ENCODE results near the gene LAMC3.

Gene LAMC3

DNA sequence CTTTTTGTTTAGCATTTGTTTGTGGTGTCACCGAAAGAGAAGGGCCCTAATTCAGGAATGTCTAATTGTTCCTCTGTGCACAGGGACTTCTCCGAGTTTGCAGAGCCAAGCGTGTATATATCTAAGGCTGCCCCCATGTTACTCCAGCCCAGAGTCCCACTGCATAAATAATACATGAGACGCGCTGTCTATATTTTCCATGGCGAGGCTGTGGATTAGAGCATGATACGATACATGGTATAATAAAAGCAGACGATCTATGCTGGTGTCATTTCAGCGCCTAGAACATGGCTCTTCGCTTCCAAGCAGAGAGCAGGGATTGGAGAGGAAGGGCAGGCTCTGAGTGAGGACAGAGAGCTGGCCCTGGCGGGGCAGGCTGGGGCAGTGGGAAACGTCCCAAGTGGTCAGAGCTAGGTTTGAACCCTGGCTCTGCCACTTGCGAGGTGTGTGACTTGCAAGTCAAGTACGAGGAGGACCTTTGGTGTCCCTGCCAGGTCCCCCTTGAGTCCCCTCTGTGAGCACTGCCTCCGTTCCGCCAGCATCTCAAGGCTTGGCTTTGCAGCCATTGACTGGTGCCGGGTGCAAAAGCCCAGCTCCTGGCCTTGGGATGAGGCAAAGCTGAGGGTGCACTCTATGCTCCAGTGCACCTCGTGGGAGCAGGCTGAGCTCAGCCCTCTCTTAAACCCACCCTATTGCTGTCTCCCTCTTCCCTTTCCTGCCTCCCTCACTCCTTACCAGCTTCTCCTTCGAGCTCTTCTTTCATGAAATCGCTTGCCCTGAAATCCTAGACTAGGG, 29.2 kb upstream of the LAMC3 start:
- DNase-seq (ENCODE audit: low spot score), result no peak

GRCh38 chr9:130980526-130980925, 28.4 kb upstream of the LAMC3 start:
- no peak for DNase-seq (ENCODE audit: low spot score)

GRCh38 chr9:130981002-130981755, 27.8 kb upstream of the LAMC3 start:
- no peak for DNase-seq (ENCODE audit: low spot score)

GRCh38 chr9:130981756-130982137, 27.2 kb upstream of the LAMC3 start:
- DNase-seq (ENCODE audit: low spot score), result no peak

GRCh38 chr9:130982636-130983358, 26.2 kb upstream of the LAMC3 start:
- DNase-seq (ENCODE audit: low spot score), result no peak

GRCh38 chr9:130983359-130983670, 25.7 kb upstream of the LAMC3 start:
- DNase-seq (ENCODE audit: low spot score), result no peak

DNA sequence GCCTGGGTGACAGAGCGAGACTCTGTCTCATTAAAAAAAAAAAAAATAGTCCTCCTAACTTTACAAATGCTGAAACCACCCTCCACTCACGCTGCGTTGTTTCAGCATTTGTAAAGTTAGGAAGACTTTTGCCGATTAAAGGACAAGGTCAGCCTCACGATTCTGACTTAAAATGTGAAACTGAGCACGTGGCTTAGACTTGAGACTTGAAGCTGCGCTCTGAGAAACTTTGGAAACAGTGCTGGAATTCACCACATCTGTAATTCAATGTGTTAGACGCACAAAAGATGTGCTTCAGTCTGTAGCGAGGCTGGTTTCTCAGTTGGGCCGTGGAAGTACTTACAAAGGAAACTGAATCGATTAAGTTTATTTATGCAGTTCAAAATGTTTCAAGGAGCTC, 25.0 kb upstream of the LAMC3 start:
- no peak for DNase-seq (ENCODE audit: low spot score)

GRCh38 chr9:130984521-130984920, 24.5 kb upstream of the LAMC3 start:
- DNase-seq (ENCODE audit: low spot score), result no peak

DNA sequence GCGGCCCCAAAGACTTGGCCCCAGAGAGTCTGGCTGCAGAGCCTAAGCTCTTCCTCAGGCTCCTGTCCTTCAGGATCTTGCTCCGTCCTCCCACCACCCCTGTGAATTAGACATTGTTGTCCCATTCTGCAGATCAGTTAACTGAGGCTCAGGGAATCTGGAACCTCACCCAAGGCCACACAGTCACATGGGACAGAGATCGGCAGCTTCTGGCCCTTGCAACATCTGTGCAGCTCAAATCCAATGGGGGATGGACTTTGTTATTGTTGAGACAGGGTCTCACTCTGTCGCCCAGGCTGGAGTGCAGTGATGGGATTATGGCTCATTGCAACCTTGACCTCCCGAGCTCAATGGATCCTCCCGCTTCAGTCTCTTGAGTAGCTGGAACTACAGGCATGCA, 23.9 kb upstream of the LAMC3 start:
- no peak for DNase-seq (ENCODE audit: low spot score)

- no peak for DNase-seq (ENCODE audit: low spot score)
Measured at GRCh38 chr9:130985606-130986162, 23.3 kb upstream of the LAMC3 start.

DNA sequence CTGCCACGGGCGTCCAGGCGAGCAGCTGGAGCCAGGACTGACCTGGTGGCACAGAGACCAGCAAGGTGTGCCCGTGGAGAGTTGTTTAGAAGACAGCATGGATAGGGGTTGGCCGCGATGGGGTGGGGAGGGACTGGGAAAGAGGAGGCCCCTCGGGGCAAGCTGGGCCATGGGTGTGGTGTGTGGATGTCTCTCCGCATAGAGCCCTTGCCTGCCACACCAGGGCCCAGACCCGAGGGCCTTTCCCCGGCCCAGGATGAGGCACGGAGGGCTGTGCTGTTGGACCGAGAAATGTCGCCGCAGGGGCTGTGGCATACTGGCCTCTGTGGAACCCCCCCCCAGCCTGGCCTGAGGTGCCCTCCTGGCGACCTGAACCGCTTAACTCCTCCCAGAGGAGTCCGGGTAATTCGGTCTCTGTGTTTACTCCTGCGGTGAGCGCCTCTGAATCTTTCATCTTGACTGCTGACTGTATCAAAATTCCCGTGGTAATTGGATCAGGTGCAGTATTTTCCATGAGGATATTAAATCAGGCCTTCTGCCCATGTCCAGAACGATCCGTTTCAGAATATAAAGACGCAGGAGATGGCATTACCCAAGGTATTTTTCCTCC, 22.5 kb upstream of the LAMC3 start:
- no peak for DNase-seq (ENCODE audit: low spot score)

DNA sequence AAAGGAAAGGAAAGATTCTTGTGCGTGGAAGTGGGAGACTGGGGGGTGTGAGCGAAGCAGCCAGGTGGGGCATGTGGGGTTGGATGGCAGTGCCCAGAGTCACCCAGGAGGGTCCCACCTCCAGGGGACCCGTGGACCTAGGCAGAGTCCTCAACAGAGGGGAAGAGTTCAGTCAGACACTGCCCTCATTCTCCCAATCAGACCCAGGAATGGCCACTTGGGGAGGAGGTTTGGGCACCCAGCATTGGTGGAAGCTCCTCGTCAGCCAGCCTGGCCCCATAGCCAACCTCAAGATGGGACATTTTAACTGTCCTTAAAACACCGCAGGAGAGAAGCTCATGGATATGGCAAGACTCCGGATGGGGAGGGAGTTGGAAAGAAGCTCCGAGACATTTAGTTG, 21.9 kb upstream of the LAMC3 start:
- DNase-seq (ENCODE audit: low spot score), result no peak

- no peak for DNase-seq (ENCODE audit: low spot score)
Measured at GRCh38 chr9:130987738-130988399, 21.1 kb upstream of the LAMC3 start.

DNA sequence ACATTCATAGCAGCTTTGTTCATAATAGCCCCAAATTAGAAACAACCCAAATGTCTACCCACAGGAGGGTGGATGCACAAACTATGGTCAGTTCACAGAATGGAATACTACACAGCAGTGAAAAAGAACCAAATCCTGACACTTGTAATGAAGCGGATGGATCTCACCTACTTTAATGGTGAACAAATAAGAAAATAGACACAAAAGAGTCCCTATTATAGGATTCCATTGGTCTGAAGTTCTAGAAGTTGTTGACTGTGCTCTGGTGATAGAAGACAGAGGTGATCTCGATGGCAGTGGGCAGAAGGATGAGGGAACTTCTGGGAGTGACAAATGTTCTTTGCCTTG, 20.6 kb upstream of the LAMC3 start:
- DNase-seq (ENCODE audit: low spot score), result no peak

DNA sequence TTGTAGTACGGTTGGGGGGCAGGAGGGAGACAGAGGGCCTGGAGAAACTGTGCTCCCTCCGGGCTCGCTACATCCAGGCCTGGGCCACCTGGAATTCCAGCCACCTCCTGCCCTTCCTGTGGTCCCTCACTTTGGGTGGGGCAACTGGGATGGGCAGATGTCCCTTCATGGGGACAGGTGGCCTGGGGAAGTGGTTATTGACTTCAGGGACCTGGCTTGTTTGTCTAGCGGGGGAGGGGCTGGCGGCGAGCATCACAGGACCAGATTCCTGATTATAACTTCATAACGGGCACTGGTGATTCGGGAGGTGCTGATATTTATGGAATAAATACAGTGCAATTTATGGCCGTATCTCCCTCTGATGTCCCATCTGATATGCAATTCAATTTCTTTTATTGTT, 20.1 kb upstream of the LAMC3 start:
- no peak for DNase-seq (ENCODE audit: low spot score)

DNA sequence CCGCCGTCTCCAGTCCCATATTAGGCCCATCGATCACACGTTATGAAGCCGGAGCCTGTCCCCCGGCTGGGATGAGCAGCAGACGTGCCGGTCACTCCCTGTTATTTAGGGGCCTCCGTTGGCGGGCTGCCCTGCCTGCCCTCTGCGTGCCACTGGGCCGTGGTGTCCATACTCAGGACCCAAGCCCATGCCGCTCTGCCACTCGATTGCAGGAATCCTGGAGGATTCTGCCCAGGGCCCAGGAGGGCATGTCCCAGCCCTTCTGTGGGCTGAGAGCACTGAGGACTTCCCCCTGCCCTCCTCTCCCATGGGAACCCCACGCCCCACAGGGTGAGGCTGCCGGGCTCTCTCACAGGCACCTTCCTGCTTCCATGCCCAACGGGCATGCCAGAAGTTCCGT, 19.6 kb upstream of the LAMC3 start:
- no peak for DNase-seq (ENCODE audit: low spot score)

DNA sequence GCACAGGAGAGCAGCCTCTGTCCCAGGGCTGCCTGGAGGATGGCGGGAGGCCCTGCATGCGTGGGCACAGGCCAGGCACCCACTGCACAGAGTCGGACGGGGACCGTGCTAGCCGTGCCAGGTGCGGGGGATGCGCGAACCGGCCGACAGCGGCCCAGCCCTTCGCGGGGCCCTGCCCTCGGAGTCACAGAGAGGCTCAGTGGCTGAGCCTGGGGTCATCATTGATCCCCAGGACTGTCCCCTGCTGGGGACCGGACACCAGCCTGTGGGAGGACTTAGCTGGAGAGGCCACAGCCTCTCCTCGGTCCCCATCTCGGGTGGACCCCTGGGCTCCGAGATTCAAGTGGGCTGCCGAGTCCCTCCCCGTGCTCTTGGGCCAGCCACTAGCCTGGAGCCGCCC, 19.1 kb upstream of the LAMC3 start:
- no peak for DNase-seq (ENCODE audit: low spot score)

GRCh38 chr9:130990306-130990977, 18.5 kb upstream of the LAMC3 start:
- no peak for DNase-seq (ENCODE audit: low spot score)

GRCh38 chr9:130990978-130991777, 17.8 kb upstream of the LAMC3 start:
- no peak for DNase-seq (ENCODE audit: low spot score)

Data from kidney tubule cell (primary cell).